Left colon (tissue), 2 donors: Measurements from ENCODE around the gene NNAT. TPM values are rescaled to one million over a fixed set of nuclear protein-coding genes. Genes with fewer than 3 reads are reported as not detected.
"Not testable (repeated sequence)": the region's sequence is repeated elsewhere in the genome, so short reads cannot be mapped to it uniquely, and the experiment has no call there.

Experiments used
- ATAC-seq: fragments of 200-7000 bp; cut with Tn5 transposase; one replicate; pipeline ENCODE4 v1.9.1; 2020; ENCODE audit warnings: mild to moderate bottlenecking, moderate library complexity
- DNase-seq, 2 donors: peaks; one replicate each; pipeline ENCODE4 v3.0.0-alpha.2; 2020
- intact Hi-C, 2 donors: fragments of 100-400 bp; cut with DNase I in 1 of 2; cut with micrococcal nuclease in 1 of 2; formaldehyde crosslinking; loops; one replicate each; pipeline versions ENCODE4 v1.11.2 to v1.14.0; 2022; cut with DNase I, micrococcal nuclease
- long read RNA-seq: library from polyadenylated mRNA; unstranded; transcript quantifications from one replicate; pipeline ENCODE4 v2.0.0, GENCODE V29; 2021
- total RNA-seq, 2 donors: library from RNA; stranded (reverse); fragmentation: NEBNext Ultra II Directional; extraction: Animal tissue kit (Norgen Biotek cat#: 25700); gene quantifications; one replicate each; pipeline ENCODE4 v1.2.1, GENCODE V29; 2021
- donor health status: DM: no; HTN: no; CAD: no.
- donor health status: DM: yes; HTN: yes; CAD: no.

Gene NNAT, protein sequence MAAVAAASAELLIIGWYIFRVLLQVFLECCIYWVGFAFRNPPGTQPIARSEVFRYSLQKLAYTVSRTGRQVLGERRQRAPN
- 1 to 10 TPM in 1 of 2 donors, not detected in 1; 3.4 TPM for total RNA-seq
- long read RNA-seq, partial matches to known transcripts, result 0 of 20 reads
- long read RNA-seq, other reads (novel, unspliced or antisense), result 20 of 20 reads

- DNase-seq (no peak), ATAC-seq (no peak)
- intact Hi-C loops, result loop anchor here in 1 of 2 donors (10.0 kb wide), 1 partner anchor 126 kb away; no protein-coding TSS in a partner anchor
Measured at GRCh38 chr20:37521061-37521771, at the start of gene NNAT. TSS of gene NNAT (plus strand) at chr20:37521250. CDS start at chr20:37521332, 82 bp downstream.

- intact Hi-C loops, result no loop called here
- ATAC-seq, result no peak
- no peak for DNase-seq
Measured at GRCh38 chr20:37471741-37472235, 49.3 kb upstream of the NNAT start.

GRCh38 chr20:37472435-37472834, 48.6 kb upstream of the NNAT start:
- ATAC-seq, DNase-seq, intact Hi-C loops: not testable (repeated sequence)

DNA sequence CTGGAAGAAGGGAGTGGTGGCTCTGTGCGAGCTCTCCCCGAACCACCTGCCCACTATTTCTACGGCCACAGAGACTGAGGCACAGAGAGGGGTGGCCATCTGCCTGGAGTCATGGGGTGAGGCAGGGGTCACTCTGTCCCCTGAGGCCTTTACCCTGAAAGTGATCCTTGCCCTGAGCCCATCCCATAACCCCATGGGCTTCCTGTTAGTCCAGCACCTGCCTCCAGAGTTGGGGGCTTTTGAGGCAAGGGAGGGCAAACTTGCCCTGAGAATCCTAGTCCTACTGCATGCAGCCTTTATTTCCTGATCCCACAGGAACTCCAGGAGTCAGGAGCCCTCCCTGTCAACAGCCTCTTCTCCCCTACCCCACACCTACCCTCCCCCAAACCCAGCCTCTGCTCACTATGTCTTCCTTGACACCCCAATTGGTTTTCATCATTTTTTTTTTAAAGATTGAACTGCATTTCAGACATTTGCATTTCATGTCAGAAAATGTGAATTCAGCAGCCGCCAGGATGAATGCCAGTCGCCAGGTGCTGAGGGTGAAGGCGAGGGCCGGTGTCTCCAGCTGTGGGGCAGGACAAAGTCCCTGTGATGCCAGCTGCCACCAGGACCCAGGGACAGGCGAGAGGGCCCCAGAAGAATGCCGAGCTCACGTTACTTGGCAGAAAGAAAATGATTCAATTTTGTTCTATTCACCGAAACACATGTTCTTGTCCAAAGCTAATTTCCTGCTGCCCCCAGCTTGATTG, 47.6 kb upstream of the NNAT start:
- DNase-seq, result no peak
- no peak for ATAC-seq
- intact Hi-C loops, result no loop called here

GRCh38 chr20:37474386-37474785, 46.7 kb upstream of the NNAT start:
- intact Hi-C loops, result no loop called here
- no peak for ATAC-seq
- no peak for DNase-seq

GRCh38 chr20:37475252-37475651, 45.8 kb upstream of the NNAT start:
- DNase-seq, result no peak
- intact Hi-C loops, result no loop called here
- no peak for ATAC-seq

GRCh38 chr20:37477041-37477440, 44.0 kb upstream of the NNAT start:
- intact Hi-C loops, result no loop called here
- DNase-seq (no peak), ATAC-seq (no peak)

DNA sequence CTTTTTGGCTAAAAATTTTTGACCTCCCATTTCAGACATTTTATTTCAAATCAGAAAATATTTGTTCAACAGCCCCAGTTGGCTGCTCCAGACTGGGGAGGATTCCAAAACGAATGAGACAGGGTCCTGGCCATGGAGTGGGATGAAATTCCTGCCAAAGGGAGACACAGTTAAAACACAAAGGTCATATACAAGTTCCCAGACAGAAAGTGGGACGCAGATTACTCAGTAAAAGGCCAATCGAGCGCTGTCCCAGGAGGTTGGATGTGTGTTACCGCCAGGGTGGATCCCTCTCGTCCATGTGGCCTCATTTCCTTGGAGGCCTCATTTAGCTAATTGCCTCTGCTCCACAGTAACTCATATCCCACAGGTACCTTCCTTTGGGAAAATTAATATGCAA, 41.8 kb upstream of the NNAT start:
- no peak for DNase-seq
- intact Hi-C loops, result no loop called here
- no peak for ATAC-seq

DNA sequence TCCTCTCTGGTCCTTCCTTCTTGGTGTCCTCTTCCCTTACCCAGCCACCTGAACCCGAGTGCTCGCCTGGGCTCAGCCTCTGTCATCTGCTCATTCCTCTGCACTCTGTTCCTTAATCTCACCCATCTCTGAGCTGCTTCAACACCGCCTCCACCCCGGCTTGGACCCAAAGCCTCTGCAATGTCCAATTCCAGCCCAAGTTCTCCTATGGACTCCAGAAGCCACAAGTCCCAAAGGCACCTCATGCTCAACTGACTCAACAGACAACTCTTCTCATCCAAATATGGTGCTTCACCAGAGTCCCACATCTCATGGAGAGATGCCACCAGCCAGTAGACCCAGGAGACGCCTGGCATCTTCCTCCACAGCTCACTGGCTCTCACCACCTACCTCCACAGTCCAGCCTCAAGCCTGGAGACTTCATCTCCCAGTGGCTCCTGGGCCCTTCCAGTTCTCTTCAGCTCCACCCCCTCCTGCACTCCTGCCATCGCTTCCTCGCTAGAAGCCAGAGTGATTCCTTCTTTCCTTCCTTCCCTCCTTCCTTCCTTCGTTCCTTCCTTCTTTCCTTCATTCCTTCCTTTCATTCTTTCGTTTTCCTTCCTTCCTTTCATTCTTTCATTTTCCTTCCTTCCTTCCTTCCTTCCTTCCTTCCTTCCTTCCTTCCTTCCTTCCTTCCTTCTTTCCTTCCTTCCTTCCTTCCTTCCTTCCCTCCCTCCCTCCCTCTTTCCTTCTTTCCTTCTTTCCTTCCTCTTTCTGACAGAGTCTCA, 40.9 kb upstream of the NNAT start:
- ATAC-seq (no peak), DNase-seq (no peak)
- intact Hi-C loops, result no loop called here

GRCh38 chr20:37480919-37481318, 40.1 kb upstream of the NNAT start:
- intact Hi-C loops, result no loop called here
- DNase-seq (no peak), ATAC-seq (no peak)

GRCh38 chr20:37481610-37482009, 39.4 kb upstream of the NNAT start:
- intact Hi-C loops, result no loop called here
- DNase-seq (no peak), ATAC-seq (no peak)

DNA sequence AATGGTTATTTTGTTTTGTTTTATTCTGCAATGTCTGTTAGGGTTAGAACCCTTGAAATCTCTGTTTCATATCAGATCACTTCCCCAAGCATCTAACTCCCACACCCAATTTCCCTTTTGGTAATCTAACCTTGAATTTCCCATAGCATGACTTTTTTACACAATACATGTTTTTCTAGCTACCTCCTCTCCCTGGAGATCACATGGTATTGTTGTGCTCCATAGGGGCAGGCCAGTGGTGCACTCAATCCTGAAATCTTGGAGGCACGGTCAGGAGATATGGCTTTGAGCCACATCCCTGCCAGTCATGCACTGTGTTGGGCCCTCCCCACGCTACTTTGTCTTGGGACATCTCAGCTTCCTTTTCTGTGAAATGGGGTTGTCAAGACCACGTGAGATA, 36.7 kb upstream of the NNAT start:
- DNase-seq (no peak), ATAC-seq (no peak)
- intact Hi-C loops, result no loop called here

DNA sequence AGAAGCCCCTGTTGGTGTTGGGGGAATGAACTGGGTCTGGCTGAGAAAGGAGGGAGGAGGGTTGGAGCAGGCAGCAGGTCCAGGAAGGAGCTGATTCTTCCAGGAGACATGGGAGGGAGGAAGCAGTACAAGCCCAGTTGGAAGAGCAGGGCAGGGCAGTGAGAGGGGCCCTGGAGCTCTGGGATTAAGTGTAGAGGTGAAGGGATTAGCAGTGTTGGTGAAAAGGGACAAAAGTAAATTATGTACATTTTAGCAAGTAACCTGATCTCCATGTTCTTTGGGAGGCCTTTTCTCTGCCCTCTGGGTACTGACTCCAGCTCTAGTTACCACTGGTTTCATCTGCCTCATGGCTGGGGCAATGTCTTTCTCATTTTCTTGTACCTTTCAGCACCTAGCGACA, 34.8 kb upstream of the NNAT start:
- ATAC-seq, DNase-seq, intact Hi-C loops: not testable (repeated sequence)

- intact Hi-C loops, result no loop called here
- no peak for ATAC-seq
- DNase-seq, result no peak
Measured at GRCh38 chr20:37490663-37491350, 30.2 kb upstream of the NNAT start.

DNA sequence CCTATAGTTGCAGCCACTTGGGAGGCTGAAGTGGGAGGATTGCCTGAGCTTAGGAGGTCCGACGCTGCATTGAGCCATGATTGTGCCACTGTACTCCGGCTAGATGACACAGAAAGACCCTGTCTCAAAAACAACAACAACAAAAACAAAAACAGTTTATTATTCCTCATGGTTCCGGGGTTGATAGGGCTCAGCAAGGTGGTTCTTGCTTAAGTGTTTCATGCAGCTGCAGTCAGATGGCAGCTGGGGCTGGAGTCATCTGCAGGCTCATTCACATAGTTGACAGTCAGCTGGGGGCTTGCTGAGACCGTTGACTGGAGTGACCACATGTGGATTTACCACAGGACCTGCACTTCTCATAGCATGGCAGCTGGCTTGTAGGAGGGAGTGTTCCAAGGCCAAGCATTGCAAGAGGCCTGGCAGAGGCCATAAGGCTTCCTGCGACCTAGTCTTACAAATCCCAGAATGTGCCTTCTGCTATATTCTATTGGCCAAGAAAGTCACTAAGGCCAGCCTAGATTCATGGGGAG, 28.9 kb upstream of the NNAT start:
- intact Hi-C loops, result no loop called here
- ATAC-seq (no peak), DNase-seq (no peak)

GRCh38 chr20:37492945-37493344, 28.1 kb upstream of the NNAT start:
- no peak for DNase-seq
- intact Hi-C loops, result no loop called here

DNA sequence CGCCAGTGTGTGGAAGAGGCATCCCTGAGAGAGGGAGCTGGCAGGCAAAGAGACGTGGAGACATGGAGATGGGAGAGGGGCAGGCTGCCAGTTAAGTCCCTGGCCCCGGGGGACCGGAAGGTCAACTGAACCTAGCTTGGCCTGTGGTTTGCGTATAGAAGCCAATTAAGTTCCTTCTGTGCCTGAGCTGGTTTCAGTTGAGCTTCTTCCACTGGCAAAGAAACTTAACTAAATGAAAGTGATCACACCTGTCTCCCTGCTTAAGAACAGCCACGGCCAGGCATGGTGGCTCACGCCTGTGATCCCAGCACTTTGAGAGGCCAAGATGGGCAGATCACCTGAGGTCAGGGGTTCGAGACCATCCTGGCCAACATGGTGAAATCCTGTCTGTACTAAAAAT, 26.7 kb upstream of the NNAT start:
- intact Hi-C loops, result no loop called here
- ATAC-seq, result no peak
- no peak for DNase-seq

More at GRCh38 chr20:37492945-37493344, 28.1 kb upstream of the NNAT start:
- no peak for ATAC-seq

GRCh38 chr20:37494796-37495195, 26.3 kb upstream of the NNAT start:
- no peak for DNase-seq
- intact Hi-C loops, result no loop called here
- ATAC-seq, result no peak
